HepG2 (cell line): ENCODE results near the gene COPB2. TPM values are rescaled to one million over a fixed set of nuclear protein-coding genes. Genes with fewer than 3 reads are reported as not detected.
A peak's percentile ranks its signal among the peaks of the same experiment; 100 is the strongest.

Source experiments
- AGO1 ChIP-seq: fragments of 200-400 bp; formaldehyde crosslinking; IDR thresholded peaks from 2 replicates; pipeline ENCODE4 v1.6.1; 2017; ENCODE audit warnings: mild to moderate bottlenecking, low read depth, low read length, moderate library complexity; ENCODE audit not compliant: poor library complexity, severe bottlenecking
- ARNT2 ChIP-seq: sonication (generic); formaldehyde crosslinking; IDR thresholded peaks from 2 replicates; pipeline ENCODE4 v1.8.0; 2022; ENCODE audit warnings: mild to moderate bottlenecking, low read depth, missing genetic modification reagents, moderate library complexity
- KDM1A ChIP-seq: IDR thresholded peaks from 2 replicates; pipeline ENCODE4 v1.6.1; 2016; ENCODE audit warnings: missing compliant biosample characterization
- NFIB ChIP-seq: sonication (generic); formaldehyde crosslinking; IDR thresholded peaks from 2 replicates; pipeline ENCODE4 v1.9.0; 2021; ENCODE audit warnings: missing genetic modification reagents, mild to moderate bottlenecking, borderline replicate concordance
- PAF1 ChIP-seq: IDR thresholded peaks from 2 replicates; pipeline ENCODE4 v1.6.1; 2016; ENCODE audit warnings: missing genetic modification reagents, missing compliant biosample characterization
- RBFOX2 ChIP-seq: fragments of 200-400 bp; formaldehyde crosslinking; IDR thresholded peaks from 2 replicates; pipeline ENCODE4 v1.6.1; 2017; ENCODE audit warnings: low read depth, mild to moderate bottlenecking, low read length
- RFX3 ChIP-seq: IDR thresholded peaks from 2 replicates; pipeline ENCODE4 v1.6.1; 2016; ENCODE audit warnings: missing biosample characterization, missing genetic modification reagents
- ZFP37 ChIP-seq: sonication (generic); formaldehyde crosslinking; IDR thresholded peaks from 2 replicates; pipeline ENCODE4 v1.4.0; 2020; ENCODE audit warnings: missing genetic modification reagents, borderline replicate concordance
- ZNF205 ChIP-seq: IDR thresholded peaks from 2 replicates; pipeline ENCODE4 v1.6.1; 2018; ENCODE audit warnings: missing biosample characterization, missing genetic modification reagents
- ZNF224 ChIP-seq: sonication (generic); formaldehyde crosslinking; IDR thresholded peaks from 2 replicates; pipeline ENCODE4 v1.5.0; 2020; ENCODE audit warnings: mild to moderate bottlenecking, missing genetic modification reagents
- ZNF225 ChIP-seq: sonication (generic); formaldehyde crosslinking; IDR thresholded peaks from 2 replicates; pipeline ENCODE4 v1.4.0; 2020; ENCODE audit warnings: mild to moderate bottlenecking, missing genetic modification reagents
- ZNF30 ChIP-seq: sonication (generic); formaldehyde crosslinking; IDR thresholded peaks from 2 replicates; pipeline ENCODE4 v1.5.0; 2020; ENCODE audit warnings: mild to moderate bottlenecking, missing genetic modification reagents
- ZNF550 ChIP-seq: sonication (generic); formaldehyde crosslinking; IDR thresholded peaks from 2 replicates; pipeline ENCODE4 v1.4.0; 2020; ENCODE audit warnings: mild to moderate bottlenecking, missing genetic modification reagents, borderline replicate concordance
- ZNF562 ChIP-seq: sonication (generic); formaldehyde crosslinking; IDR thresholded peaks from 2 replicates; pipeline ENCODE4 v1.8.0; 2022; ENCODE audit warnings: missing genetic modification reagents, borderline replicate concordance
- ZNF644 ChIP-seq: IDR thresholded peaks from 2 replicates; pipeline ENCODE4 v1.6.1; 2016; ENCODE audit warnings: low read depth
- ZNF670 ChIP-seq: sonication (generic); formaldehyde crosslinking; IDR thresholded peaks from 2 replicates; pipeline ENCODE4 v1.8.0; 2022; ENCODE audit warnings: mild to moderate bottlenecking, missing genetic modification reagents, borderline replicate concordance
- ZNF782 ChIP-seq: sonication (generic); formaldehyde crosslinking; IDR thresholded peaks from 2 replicates; pipeline ENCODE4 v1.4.0; 2020; ENCODE audit warnings: missing genetic modification reagents, mild to moderate bottlenecking, borderline replicate concordance
- ZNF790 ChIP-seq: sonication (generic); formaldehyde crosslinking; IDR thresholded peaks from 2 replicates; pipeline ENCODE4 v1.8.0; 2022; ENCODE audit warnings: missing genetic modification reagents, mild to moderate bottlenecking, borderline replicate concordance
- polyA plus RNA-seq, 8 experiments: library from polyadenylated mRNA; depleted of rRNA in 3 of 8; stranded (reverse) in 7 of 8; unstranded in 1 of 8; fragments of >200 nt; fragmentation: Illumina TruSeq in 4 of 8; extraction: Trizol in 4 of 8; gene quantifications; 2 replicates each; pipeline versions ENCODE4 v1.2.1 to v1.2.3, GENCODE V29; 2011 to 2016; ENCODE audit warnings: low read depth in 4 of 8, missing spikeins in 1 of 8, mixed read lengths in 1 of 8; ENCODE audit not compliant: insufficient read depth in 1 of 8
- total RNA-seq, 5 experiments: library from RNA; depleted of rRNA; stranded (reverse); fragments of >200 nt; fragmentation: Illumina TruSeq; extraction: Trizol; gene quantifications; 2 replicates each; pipeline ENCODE4 v1.2.3, GENCODE V29; 2016; ENCODE audit warnings: low read depth in 1 of 5
- TF ChIP-seq, protein P1 (sequence below): sonication (generic); formaldehyde crosslinking; IDR thresholded peaks from 2 replicates; pipeline ENCODE4 v1.4.0; 2020; ENCODE audit warnings: missing genetic modification reagents, mild to moderate bottlenecking, borderline replicate concordance
- TF ChIP-seq, protein P2 (sequence below): sonication (generic); formaldehyde crosslinking; IDR thresholded peaks from 2 replicates; pipeline ENCODE4 v1.5.1; 2020; ENCODE audit warnings: missing genetic modification reagents, mild to moderate bottlenecking, borderline replicate concordance
- TF ChIP-seq, protein P3 (sequence below): sonication (generic); formaldehyde crosslinking; IDR thresholded peaks from 2 replicates; pipeline ENCODE4 v1.4.0; 2020; ENCODE audit warnings: missing genetic modification reagents, borderline replicate concordance
- TF ChIP-seq, protein P4 (sequence below): IDR thresholded peaks from 2 replicates; pipeline ENCODE4 v1.6.1; 2016; ENCODE audit warnings: low read depth, borderline replicate concordance
- TF ChIP-seq, protein P5 (sequence below): sonication (generic); formaldehyde crosslinking; IDR thresholded peaks from 2 replicates; pipeline ENCODE4 v1.4.0; 2020; ENCODE audit warnings: missing genetic modification reagents, low read depth, mild to moderate bottlenecking, borderline replicate concordance

Gene COPB2
- total and polyA plus RNA-seq, 2 of the 13 experiments (the other 11 are each of a cell fraction or from before 2014, with no cell fraction given): 83.3 to 217 TPM

DNA sequence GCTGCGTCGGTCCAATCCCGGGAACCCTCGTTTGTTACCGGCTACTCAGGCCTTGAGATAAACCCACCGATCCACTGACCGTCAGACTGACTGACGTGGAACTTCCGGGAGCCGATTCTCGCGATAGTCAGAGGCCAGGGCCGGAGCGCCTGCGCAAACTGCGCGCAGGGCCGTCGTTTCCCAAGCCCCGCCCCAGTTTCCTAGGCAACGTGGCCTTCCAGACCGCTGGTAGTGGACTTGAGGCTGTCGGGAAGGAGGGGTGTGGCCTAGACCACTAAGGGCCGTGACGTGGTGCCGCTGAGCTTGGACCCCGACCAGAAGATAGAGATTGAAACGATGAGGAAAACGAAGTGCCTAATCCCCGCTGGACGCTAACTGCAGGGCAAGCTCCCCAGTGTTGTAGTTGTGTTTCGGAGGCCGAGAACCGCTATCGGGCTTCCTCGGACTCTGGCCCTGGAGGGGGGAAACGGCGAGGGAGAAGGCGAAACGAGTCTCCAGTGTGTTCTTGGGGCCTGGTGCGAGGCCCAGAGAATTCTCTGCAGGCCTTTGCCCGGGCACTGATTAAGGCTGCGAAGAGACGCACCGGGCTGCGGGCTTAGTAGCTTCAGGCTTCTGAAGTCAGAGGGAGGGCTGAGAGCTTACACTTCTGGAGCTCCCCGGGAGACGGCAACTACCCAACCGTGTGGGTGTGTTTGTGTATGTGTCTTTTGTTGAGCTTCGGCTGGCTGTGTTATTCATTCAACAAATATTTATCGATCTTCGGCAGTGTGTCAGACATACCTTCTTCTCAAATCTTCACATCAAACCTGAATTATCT, at the start of gene COPB2 (continued):
- TF ChIP-seq, protein P1, sequence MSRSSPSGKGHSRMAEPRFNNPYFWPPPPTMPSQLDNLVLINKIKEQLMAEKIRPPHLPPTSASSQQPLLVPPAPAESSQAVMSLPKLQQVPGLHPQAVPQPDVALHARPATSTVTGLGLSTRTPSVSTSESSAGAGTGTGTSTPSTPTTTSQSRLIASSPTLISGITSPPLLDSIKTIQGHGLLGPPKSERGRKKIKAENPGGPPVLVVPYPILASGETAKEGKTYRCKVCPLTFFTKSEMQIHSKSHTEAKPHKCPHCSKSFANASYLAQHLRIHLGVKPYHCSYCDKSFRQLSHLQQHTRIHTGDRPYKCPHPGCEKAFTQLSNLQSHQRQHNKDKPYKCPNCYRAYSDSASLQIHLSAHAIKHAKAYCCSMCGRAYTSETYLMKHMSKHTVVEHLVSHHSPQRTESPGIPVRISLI (CRISPR knock-in tag): no peak
- TF ChIP-seq, protein P2, sequence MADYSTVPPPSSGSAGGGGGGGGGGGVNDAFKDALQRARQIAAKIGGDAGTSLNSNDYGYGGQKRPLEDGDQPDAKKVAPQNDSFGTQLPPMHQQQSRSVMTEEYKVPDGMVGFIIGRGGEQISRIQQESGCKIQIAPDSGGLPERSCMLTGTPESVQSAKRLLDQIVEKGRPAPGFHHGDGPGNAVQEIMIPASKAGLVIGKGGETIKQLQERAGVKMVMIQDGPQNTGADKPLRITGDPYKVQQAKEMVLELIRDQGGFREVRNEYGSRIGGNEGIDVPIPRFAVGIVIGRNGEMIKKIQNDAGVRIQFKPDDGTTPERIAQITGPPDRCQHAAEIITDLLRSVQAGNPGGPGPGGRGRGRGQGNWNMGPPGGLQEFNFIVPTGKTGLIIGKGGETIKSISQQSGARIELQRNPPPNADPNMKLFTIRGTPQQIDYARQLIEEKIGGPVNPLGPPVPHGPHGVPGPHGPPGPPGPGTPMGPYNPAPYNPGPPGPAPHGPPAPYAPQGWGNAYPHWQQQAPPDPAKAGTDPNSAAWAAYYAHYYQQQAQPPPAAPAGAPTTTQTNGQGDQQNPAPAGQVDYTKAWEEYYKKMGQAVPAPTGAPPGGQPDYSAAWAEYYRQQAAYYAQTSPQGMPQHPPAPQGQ (CRISPR knock-in tag): no peak
- TF ChIP-seq ZNF562 (CRISPR knock-in tag) (no peak), ZNF670 (CRISPR knock-in tag) (no peak), NFIB (CRISPR knock-in tag) (no peak), ZNF790 (CRISPR knock-in tag) (no peak; the same call in 1 of the 2 replicates), ZNF205 (CRISPR knock-in tag) (no peak), RBFOX2 (peak; percentile 62), ZNF224 (CRISPR knock-in tag) (no peak), ZNF782 (CRISPR knock-in tag) (no peak; the same call in 1 of the 2 replicates), ZNF225 (no peak), ZNF550 (CRISPR knock-in tag) (no peak), RFX3 (CRISPR knock-in tag) (peak; percentile 88), KDM1A (CRISPR knock-in tag) (no peak), PAF1 (CRISPR knock-in tag) (no peak), ARNT2 (CRISPR knock-in tag) (peak; percentile 95), ZNF30 (no peak; the same call in 1 of the 2 replicates), ZNF644 (CRISPR knock-in tag) (no peak), ZFP37 (CRISPR knock-in tag) (no peak), AGO1 (peak; percentile 51)
- TF ChIP-seq, protein P3, sequence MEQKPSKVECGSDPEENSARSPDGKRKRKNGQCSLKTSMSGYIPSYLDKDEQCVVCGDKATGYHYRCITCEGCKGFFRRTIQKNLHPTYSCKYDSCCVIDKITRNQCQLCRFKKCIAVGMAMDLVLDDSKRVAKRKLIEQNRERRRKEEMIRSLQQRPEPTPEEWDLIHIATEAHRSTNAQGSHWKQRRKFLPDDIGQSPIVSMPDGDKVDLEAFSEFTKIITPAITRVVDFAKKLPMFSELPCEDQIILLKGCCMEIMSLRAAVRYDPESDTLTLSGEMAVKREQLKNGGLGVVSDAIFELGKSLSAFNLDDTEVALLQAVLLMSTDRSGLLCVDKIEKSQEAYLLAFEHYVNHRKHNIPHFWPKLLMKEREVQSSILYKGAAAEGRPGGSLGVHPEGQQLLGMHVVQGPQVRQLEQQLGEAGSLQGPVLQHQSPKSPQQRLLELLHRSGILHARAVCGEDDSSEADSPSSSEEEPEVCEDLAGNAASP (CRISPR knock-in tag): peak; percentile 45
- TF ChIP-seq, protein P4, sequence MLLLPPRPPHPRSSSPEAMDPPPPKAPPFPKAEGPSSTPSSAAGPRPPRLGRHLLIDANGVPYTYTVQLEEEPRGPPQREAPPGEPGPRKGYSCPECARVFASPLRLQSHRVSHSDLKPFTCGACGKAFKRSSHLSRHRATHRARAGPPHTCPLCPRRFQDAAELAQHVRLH: no peak
- TF ChIP-seq, protein P5, sequence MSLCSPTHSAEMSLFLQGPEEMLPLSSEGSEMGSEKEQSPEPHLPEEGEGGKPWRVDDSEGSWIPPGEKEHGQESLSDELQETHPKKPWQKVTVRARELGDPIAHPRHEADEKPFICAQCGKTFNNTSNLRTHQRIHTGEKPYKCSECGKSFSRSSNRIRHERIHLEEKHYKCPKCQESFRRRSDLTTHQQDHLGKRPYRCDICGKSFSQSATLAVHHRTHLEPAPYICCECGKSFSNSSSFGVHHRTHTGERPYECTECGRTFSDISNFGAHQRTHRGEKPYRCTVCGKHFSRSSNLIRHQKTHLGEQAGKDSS (CRISPR knock-in tag): peak; percentile 49; the same call in 1 of the 2 replicates
